Retinal pigment epithelial cell (primary cell): ENCODE results near the gene SINHCAF.

Experiments
- DNase-seq: peaks from one replicate; pipeline ENCODE4 v3.0.0-alpha.2; 2010; ENCODE audit warnings: low read depth
- H3K4me3 ChIP-seq: 2 replicates; pipeline ENCODE4 v1.5.1; 2011; ENCODE audit warnings: mild to moderate bottlenecking, low read length, control low read depth, moderate library complexity
- CTCF ChIP-seq: conservative IDR thresholded peaks from 2 replicates; pipeline ENCODE4 v1.5.1; 2011; ENCODE audit warnings: low read depth, low read length, control low read depth, inconsistent platforms

Gene SINHCAF

DNA sequence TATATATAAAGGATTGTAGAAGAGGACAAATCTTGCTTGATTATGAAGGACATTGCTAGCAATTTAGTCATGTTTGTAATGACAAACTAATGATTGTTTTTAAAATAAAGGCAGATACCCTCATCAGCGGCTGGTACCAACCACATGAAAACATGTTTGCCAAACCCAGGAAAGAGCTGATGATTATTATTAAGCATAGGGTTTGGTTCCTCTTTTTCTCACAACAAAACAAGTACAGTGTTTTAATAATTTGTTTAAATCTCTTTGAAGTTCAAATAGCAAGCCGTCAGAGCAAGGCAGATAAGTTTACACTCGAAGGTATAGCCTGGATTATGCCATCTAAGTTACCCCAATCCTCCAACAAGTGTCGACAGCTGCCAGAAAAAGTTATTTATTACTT, 5.3 kb upstream of the SINHCAF start:
- no peak for TF ChIP-seq CTCF
- no peak for DNase-seq
- H3K4me3 ChIP-seq = no peak overlapping the region

DNA sequence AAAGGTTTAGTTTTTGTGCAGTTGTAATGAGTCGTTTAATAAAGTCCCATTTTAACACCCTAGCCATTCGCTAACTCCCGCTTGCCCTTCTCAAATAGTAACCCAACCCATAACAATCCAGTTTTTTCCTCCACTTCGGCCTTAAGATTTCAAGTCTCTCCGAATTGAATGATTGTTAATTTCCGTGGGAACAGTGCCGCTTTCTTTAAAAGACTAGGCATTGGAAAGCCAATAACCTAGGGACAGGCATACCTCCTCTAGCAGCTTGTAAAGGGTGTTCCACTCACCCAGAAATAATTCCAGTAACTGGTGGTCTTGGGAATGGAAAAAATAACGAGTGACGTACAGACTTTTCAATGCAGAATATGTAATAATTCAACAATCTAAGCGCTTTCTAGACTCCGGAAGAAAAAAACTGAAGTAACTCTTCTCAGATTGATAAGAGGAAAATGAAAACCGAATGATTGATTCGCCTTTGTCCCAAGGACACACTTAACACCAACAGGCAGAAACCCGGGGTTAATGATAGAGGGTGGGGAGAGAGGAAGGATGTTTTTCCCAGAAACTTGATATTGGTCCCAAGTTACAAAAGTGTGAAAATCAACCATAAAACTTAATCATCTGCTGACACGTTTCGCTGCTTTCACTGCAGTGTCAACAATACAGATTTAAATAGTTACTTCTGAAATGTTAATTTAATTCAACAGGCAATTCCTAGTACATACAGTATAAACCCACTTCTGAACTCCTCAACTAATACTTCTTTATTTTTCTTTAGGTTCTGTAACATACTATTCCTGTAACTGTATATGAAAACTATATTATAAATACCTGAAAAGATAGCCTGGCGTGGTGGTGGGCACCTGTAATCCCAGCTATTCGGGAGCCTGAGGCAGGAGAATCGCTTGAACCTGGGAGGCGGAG, 1.0 kb upstream of the SINHCAF start:
- no peak for DNase-seq
- H3K4me3 ChIP-seq = peak overlapping the region; percentile 91
- TF ChIP-seq CTCF = no peak

- no peak for TF ChIP-seq CTCF
- H3K4me3 ChIP-seq = peak overlapping the region; percentile 91
- no peak for DNase-seq
Observed at GRCh38 chr12:31325524-31325875, 450 bp downstream of the SINHCAF start.

GRCh38 chr12:31324845-31325523, 966 bp downstream of the SINHCAF start:
- no peak for DNase-seq
- TF ChIP-seq CTCF = no peak
- H3K4me3 ChIP-seq = peak overlapping the region; percentile 91

DNA sequence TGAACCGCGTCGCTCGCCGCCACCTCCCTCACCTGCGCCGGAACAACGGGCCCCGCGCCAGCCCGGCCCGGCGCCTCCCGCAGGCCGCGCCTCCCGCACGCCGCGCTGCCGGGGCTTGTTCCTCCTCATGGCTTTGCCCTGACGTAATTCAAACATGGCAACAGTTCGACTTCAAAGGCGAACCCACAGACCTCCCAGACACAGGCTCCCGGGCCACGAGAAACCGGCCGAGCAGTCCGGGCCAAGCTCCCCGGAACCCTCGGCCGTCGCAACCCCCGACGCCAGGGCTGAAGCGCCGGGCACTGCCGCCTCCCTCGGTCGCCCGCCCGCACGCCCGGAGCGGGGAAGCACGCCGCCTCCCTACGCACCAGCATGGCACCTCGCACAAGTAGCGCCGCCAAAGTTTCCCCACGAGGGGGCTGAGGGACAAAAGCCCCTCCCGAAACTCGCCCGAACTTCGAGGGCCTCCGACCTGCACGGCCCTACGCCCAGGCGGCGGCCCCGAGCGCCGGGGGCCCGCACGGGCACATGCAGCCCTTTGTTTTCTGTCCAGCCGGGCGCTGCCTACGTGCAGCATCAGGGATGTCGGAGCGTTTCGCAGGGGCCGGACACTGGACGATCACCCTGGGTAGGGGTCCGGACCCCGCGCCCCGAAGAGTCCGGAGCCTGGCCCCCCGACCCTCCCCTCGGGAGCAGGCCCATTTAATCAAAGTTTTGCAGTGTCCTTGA, 1.7 kb downstream of the SINHCAF start:
- peak overlapping the region; percentile 91 for H3K4me3 ChIP-seq
- no peak for DNase-seq
- peak; percentile 13 for TF ChIP-seq CTCF

DNA sequence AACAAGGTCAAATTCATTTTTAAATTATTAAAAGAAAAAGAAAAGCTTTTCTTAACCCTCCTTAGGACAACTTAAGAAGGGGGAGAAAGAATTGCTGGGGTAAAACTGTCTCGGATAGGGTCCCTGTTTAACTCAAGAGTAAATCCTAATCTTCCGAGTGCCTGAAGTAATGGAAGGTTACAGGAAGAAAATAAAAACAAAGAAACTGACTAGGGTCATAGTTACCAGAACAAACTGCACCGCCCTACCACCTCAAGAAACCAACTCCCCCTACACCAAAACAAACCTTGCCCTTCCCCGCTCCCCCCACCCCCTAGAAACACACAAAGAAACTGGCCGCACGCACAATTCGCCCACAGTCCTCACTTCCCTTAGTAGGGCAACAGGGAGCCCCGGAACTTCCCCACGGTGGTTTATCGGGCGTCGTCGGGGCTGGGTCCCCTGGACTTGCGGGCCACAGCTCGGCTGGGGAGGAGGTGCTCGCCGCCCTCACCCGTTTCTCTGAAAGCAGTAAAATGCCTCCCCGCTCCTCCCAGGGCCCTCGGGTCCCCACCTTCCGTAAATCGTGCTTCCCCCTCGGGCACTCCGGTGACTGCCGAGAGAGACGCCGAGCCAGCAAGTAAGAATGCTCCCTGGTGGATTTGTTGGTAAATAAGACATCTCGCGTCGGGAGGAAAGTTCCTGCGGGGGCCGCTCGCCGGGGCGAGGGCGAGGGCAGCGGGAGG, 2.4 kb downstream of the SINHCAF start:
- no peak for DNase-seq
- TF ChIP-seq CTCF = no peak
- peak overlapping the region; percentile 91 for H3K4me3 ChIP-seq
